ENCODE data around the gene IGLL1.
A peak's percentile ranks its signal among the peaks of the same experiment; 100 is the strongest.
"Not testable (repeated sequence)": the region's sequence is repeated elsewhere in the genome, so short reads cannot be mapped to it uniquely, and the experiment has no call there.

The IGLL1 gene

DNA sequence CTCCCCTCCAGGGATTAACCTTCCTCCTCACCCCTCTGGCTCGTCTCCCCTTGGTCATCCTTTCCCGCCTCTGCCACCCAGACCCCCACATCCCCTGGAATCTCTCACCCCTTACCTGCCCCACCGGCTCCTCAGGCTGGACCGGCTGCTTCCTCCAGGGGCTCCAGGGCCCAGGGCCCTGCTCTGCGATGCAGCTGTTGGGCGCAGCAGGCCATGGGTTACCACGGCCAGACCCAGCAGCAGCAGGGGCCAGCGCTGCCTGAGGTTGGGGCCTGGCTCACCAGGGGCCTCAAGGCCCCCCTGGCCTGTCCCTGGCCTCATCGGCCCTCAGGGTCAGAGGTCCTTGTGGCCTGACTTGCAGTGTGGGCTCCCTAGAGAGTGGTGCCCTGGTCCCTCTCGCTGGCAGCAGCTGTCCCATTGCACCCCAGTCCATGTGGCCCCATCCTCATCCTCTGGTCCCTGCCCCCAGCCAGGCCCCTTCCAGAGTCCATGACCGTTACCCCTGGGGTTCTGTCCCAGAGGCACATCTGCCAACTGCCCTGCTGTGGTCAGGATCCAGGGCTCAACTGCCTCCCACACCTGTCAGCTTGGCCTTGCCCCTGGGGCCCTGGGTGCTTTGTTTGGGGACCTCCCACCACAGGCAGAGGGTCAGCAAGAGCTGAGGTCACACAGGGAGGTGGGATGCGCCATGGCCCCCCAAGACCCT, at the start of gene IGLL1:
TSS of gene IGLL1 (minus strand) at position 421 of the 706 bp plus-strand sequence. CDS start at position 321, 100 bp downstream.
- DNase-seq = no peak

DNA sequence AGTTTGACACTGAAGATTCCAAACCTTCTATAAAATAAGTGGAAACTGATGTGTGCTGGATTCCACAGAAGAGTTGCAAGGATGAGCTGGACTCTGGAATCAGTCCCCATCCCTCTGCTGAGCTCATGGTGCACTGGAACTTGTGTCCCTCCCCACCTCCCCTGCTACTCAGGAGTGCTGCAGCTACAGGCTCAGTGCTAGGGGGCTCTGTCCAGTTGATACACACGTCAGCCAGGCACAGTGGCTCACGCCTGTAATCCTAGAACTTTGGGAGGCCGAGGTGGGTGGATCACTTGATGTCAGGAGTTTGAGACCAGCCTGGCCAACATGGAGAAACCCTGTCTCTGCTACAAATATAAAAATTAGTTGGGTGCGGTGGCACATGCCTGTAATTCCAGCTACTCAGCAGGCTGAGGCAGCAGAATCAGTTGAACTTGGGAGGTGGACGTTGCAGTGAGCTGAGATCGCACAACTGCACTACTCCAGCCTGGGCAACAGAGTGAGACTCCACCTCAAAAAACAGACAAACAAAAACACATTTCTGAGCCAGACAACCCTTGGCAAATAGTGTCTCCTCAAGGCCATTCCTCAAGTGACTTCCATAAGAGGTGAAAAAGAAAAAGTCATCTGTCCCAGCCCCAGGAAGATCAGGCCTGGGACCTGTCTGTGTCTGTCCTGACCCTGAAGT, 48.1 kb upstream of the IGLL1 start:
- DNase-seq = not testable (repeated sequence)

DNA sequence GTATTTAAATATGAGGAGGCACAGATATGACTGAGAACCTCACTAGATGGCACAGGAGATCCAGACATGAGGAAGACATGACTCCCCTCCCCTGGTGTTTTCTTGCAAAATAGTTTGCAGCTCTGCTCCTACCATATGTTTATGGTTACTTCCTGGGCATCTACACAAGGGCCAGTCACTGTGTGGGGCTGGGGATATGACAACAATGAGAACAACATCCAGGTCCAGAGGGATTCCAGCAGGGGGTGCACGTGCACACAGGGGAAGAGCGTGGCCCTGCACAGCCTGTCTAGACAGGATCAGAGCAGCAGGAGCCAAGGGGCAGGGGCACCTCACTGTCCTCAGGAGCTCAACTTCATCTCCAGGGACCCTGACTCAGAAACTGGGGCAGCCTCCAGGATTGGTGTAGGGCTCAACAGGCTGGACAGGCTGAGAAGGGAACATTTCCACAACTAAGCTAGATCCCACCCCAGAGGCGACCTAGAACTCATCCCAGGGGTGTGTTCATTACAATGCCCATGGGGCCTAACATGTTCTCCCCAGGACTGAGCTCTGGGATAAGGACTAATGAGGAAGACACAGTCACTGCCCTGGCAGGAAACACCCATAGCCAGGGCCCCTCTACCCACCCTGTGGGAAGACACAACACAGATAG, 47.4 kb upstream of the IGLL1 start:
- peak in 2 of 4 experiments; percentile 15 to 54 for DNase-seq

DNA sequence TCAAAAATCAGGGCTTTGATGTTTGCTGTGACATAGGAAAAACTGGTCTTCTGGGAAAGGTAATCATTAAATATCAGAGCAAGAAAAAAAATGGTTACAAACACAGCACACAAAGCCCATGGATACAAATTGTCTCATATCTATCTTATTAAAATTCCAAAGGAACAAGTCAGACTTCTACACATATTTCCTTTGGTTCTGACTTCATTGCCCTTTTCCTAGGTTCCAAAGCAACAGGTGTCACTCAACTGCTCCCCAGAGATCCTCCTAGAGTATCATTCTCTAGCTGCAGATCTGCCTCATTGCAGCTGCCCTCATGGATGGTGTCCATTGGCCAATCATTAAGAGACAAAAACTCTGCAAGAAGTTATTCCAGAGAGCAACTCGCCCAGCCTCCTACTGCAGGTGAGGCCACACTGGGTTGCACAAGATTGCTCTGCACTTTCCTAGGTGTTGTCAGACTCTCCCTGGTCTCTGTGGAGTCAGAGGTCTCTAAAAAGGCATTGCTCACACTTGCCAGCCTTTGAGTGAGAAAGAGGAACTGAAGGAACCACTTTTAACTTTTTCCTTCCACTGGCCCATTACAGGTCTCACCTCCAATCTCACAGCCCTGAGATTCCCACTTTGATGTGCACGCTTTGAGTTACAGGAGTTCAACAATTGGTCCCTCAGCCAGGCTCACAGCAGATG, 46.3 kb upstream of the IGLL1 start:
- no peak for DNase-seq

DNA sequence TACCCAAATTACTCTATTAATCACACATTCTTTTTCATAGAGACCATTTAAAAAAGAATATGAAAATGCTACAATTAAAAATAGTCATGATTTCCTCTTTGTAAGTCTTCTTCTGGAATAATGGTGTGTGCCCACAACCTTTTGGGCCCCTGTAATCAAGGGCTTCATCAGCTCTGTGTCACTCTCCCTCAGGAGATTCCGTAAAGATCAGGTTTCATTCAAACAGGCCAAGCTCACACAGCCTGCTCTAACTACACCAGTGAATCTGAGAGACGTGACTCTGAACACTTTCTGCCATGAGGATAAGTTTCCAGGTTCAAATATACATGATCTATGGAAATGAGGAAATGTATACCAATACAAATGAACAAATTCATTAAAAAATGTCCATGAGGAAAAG, 42.5 kb upstream of the IGLL1 start:
- no peak for DNase-seq

DNA sequence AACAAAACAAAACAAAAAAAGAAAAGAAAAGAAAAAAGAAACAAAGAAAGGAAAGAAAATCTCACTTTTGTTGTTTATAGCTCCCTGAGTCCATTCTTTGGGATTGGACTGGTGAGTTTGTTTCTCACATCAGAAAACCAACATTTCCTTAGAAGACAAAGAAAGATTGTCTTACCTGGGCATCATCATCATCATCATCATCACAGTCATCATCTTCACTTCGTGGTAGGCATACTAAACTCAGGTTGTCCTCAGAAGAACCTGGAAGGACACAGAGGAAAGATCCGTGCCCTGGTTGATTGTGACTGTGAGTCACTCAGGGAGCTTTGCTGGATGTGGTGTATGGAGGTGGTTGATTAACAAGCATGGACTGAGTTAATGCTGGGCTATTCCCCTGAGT, 41.8 kb upstream of the IGLL1 start:
- not testable (repeated sequence) for DNase-seq

DNA sequence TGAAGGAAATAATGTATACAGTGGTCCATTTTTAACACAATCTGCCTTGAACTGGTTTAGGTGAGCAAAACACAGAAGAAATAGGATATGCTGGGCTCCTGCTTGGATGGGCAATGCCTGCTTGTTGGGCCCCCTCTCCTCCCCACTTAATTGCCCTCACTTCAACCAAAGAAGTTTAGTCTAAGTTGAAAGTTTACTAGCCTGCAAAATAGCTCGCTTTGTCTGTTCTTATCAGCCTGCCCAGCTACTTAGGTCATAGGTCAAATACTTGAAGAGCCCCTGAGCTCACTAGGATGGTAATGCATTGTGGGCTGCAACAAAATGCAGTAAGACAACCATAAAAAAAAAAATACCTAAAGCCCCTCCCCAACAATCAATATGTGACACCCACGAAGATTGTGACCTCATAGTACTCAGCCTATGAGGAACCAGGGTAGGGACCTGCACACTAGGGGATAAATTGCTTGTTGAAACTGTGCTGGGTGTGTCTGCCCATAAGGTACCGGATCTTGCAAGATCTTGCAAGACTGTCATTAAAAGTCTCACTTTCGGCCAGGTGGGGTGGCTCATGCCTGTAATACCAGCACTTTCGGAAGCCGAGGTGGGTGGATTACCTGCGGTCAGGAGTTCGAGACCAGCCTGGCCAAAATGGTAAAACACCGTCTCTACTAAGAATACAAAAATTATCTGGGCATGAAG, 41.1 kb upstream of the IGLL1 start:
- no peak for DNase-seq

DNA sequence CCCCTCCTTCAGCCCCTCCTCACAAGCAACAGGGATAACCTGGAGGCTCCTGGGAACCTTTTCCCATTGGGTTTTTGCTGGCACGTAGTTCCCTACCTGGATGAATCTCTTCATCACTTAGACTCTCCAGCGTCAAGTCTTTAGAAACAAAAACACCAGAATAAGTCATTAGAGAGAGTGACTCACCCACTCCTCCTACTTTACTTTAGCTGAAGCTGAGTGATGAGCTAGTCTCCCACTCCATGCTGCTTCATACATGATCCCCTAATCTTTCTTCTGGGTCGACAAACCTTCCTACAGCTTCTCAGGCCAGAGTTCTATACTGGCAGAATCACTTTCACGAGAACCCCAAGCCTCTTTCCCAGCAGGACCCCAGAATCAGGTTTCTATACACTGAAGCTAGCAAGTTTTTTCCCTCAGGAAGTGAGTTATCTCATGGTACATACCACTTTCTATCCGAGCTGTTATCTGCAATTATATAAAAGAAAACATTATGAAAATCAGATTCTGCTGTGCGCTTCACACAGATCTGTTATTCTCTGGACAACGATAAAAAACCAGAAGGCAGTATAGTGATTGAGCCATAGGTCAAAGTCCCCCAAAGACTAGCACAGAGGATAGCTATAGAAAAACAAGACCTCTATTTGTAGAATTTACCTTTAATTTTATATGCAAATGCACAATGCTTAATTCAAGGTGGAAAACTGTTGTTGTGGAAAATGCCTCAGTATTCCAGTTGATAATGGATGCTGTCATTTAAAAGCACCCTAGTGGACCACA, 33.3 kb upstream of the IGLL1 start:
- no peak for DNase-seq

DNA sequence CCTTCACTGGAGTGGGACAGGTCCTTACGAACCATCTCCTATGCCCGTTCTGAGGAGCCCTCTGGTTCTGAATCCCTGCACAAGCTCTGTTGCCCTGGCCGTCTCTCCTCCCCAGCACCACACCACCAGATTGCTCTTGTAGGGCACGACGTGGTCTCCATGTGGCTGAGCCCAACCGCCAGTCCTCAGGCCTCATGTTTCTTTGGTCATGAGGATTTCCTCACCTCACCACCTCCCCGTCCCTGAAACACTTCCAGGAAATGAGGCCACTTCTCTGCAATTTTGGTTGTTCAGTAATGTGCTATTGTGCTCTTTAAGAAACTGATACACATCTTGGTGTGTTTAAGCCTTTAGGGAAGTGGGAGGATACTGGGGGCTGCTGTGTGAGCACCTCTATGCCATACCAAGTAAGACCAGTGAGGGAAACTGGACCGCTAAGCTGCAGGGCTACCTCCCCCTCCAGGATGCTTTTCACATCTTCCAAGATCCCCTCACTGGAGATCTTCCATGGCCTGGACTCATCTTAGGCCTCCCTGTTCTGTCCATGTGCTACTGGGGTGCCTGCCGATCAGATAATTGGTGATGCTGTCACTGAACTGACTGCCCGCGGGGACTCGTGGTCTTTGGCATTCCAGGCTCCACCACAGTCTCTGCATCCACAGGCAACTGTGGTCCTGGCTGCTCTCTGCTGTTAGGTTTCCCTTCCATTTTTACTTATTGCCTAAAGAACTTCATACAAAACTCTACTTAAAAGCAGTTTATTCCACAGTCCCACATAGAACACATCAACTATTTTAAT, 30.1 kb upstream of the IGLL1 start:
- DNase-seq = no peak

DNA sequence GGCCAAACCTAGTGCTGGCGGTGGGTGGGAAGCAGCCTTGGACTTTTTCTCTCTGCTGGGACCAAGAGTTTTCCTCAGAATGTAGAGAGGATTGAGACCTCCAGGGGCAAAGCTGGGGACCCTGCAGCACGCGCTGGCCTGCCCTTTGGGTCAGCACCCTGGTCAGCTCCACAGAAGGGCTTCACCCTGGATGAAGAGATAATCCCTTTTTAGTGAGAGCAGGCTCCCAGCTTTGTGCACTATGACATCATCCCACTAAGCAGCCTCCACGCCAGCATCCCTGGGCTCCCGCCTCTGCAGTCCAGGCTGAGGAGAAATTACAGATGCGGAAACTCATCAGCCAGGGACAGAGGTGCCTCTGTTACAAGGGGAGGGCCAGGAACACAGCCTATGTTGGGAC, 28.5 kb upstream of the IGLL1 start:
- DNase-seq = no peak

DNA sequence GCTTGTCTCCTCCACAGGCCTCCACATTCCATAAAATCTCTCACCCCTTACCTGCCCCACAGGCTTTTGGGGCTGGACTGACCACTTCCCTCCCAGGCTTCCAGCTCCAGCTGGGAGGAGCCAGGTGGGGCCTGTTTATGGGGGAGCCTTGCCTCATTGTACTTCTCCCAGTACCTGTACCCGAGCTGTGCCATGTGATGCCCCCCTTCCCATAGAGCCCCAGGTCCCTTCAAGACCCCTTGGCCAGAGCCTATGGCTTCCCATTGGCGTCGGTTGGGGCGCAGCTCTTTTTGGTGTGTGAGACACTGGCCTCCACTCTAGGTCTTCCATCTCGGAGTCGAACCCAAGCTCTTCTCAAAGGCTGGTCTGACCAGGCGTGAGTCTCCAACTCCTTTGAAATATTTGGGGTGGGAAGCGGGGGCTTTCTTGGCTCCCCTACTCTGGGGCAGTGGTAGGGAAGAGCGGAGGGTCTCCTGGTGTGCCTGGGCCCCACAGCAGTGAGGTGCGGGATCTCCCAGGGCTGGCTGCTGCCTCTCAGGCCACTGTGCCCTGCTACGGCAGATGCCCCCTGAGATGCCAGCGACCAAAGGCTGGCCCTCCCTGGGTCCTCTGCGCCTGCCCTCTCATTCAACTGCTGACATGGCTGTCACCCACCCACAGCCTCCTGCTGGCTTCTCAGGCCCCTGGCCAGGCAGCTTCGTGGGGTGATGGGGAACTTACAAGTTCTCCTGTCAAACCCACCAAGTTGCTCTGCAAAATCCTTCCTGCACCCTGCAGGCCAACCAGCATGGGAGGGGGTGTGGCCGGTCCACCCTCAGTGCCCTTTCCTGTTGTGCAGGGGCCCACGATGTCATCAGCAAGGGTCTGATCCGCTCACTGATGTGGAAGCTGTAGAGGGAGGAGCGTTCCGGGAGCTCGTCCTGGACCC, 26.4 kb upstream of the IGLL1 start:
- no peak for DNase-seq

DNA sequence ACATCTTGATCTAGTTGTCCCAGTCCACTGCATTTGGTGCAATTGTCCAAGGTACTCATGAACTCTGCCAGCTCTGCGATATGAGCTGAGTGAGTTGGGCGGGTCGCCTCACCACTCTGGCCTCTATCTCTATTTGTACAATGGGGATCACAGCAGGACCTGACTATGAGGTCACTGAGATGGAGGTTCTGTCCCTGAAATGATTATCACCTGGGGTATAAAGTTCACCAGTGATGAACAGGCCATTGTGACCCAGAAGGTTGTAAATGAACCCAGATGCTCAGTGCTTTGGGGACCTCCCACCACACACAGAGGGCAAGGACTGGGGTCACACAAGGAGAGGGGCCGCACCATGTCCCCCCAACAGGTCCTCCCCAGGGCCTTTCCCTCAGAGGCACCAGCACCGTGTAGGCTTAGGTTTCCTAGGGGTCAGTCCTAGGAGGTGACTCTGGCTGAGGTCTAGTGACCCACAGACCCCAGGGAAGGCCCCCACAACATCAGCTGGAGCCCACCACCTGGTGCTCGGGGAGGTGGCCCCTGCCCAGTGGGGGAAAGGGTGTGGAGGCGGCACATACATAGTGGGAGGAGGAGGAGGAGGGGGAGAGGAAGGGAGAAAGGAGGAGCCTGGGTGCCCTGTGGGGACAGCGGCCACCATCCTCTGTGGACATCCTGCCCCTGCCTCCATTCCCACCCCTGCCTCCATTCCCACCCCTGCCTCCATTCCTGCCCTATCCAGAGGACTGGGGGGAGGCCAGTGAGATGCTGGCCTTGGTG, 25.0 kb upstream of the IGLL1 start:
- no peak for DNase-seq

DNA sequence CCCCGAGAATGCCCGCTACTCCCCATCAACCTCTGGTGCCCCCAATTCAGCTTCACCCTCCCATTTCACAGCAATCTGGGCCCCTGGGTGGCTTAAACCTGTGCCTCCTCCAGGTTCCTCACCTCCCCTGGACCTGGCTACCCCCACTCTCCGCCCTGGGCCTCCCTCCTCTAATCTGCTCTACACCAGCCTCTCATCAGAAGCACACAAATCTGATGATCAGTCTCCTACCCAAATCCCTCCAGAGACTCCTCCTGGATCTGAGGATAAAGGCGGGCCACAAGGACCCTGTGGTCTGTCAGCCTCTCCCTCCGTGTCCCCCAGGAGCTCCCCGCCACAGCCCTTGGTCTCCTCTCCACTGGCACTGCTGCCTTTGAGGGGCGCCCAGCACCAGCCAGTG, 23.2 kb upstream of the IGLL1 start:
- no peak for DNase-seq

DNA sequence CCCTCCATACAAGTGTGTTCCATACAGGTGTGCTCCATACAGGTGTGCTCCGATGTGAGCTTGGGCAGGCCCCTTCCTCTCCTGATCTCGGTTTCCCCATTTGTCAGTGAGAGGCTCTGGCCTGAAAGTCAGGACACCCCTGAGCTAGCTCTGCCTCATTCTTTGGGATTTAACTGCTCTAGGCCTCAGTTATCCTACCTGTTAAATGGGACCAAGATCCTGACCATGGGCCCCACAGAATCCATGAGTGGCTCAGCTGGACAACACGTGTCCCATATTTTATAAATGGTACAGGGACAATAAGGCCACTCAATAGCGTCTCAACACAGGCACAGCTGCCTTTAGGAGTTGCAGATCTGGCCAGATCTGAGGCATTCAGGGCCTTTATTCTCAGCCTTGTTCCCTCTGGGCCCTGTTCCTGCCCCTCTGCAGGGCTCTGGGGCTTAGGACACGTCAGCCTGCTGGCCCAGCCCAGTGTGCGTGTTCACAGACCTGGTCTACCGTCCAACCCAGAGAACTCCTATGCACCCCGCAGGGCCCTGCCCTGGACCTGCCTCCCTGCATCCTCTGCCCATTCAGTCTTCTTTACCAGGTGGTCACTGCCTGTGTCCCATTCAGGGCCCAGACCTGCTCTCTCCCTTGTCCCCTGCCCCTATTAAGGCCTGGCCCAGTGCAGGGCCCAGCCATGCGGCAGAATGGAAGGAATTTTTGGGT, 18.9 kb upstream of the IGLL1 start:
- DNase-seq = no peak

DNA sequence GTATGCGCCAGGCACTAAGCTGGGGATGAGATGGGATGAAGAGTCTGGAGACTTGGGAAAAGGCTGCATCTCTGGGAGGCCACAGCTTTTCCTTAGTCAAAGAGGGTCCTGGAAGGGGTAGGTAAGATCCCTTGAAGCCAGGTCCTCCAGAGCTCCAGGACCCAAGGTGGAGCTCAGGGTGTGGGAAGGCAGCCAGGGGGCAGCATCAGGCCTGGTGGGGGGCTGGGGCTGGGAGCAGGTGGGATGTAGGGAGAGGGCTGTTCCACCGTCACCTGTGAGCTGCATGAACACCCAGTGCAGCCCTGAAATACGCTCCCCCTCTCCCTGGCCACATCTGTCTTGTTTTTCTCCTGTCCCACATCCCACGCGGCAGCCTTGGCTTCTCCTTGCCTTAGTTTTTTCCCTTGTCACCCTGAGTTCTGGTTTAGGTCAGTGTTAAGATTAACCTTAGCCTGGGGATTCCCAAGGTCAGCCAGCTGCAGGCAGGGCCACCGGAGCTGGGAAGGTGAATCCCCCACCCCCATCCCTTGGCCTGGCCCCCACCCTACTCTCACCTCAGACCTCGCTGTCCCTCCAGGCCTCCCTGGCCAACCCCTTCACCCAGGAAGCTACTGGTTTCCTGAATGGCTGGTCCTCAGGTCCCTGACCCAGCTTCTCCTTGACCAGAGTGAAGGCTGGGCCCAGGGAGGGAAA, 17.6 kb upstream of the IGLL1 start:
- not testable (repeated sequence) for DNase-seq

DNA sequence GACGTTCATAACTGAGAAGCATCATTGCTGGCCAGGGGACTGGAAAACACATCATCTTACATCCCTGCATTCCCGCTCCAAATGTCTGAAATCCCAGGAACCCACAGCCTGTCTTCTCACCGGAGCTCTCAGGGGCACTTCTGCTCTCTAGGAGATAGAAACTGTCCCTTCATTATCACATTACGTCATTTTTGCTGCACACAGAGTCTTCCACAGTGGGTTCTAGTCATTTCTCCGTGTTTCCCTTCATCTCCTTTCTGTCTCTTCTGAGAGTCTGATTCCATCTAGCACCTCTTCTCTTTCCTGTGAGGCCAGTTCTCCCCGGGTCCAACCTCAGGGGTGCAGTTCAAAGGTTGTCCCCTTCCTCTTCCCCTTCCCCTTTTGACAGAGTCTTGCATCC, 15.8 kb upstream of the IGLL1 start:
- DNase-seq = not testable (repeated sequence)

DNA sequence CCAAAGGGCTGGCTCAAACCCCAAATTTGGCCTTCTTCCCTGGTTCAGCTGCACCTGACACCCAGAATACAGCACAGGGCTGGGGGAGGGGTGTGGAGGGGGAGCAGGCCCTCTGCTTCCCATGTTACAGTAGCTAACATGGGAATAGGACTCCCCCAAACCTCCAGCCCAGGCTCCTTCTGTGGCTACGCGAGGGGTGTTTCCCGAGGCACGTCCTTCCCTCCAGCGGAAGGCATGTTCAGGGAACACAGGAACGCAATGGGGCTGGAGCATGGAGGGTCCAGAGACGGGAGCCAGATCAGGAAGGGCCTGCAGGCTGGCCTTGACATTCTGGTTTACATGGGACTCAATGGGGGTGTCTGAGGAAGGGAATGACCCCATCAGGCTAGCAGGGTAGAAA, 11.8 kb upstream of the IGLL1 start:
- DNase-seq = no peak
